DMS53 (cell line): Measurements from ENCODE around the gene ZFP36L1.

ENCODE experiments used
- DNase-seq: peaks from one replicate; lab custom pipeline; 2025; lab: John Stamatoyannopoulos, UW

ZFP36L1 gene

DNA sequence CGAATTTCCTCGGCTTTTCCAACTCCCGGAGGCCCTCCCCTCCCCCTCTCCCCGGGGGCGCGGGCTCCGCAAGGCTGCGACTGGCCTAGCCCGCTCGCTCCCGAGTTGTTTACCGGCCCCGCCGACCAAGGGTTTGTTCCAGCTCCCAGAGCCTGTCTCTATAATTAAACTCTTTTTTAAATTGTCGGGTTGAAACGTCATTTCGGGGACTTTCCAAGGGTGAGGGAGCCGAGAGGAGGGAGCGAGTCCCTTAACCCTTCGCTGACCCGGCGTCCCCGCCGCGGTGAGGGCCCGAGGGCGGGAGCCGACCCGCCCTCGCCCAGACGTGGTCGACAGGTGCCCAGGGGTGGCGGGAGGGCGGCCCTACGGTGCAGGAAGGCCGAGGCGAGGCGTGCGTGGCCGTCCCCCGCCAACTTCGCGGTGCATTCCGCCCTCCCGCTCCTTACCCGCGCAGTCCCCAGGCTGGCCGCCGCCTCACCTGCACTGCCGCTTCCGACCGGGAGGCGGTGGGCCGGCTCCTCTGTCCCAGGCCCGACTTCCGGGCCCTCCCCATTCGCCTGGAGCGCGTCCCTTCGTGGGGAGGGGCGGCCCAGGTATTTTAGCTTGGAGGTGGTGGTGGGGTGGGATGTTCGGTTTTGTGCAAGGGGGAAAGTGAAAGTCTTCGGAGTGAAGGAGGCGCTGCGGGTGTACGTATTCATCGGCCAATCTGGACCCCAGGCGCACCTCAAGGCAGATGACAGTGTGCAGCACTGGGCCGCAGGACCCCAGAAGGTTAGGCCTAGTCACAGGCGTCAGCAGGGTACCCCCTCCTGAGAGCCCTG is 2.9 kb upstream of the ZFP36L1 start:
- DNase-seq, result peak; percentile 87

GRCh38 chr14:68794851-68795596 is 2.2 kb upstream of the ZFP36L1 start:
- DNase-seq, result peak; percentile 66

DNA sequence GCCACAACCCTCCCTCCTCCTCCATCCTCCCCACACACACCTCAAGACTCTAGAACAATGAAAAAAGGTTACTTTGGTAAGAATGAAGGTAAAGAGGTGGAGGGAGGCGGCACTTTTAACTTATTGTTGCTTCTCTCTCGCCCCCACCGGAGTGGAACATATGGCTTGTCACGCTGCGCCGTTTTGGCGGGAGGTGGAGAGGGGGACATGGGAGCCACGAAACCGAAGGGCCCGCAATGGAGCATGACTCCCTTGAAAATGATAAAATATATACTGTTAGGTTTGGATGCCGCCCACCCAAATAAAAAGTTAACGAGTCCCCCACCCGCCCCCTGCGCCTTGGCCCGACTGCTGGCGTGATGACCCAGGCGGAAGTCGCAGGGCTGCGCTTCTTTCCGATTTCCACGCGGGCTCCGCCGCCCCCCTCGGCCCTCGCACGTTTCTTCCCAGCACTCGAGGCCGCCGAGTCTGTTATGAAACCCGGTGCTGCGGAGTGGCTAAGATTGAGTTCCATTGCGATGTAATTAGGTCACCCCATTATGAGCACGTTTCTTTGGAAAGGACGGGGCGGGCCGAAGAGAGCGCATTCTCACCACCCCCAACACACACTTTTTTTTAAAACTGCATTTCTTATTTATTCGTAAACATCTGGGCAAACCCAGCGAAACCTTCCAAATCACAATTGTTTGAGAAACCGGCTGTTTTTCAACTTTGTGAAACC is 1.4 kb upstream of the ZFP36L1 start:
- DNase-seq, result peak; percentile 80

DNA sequence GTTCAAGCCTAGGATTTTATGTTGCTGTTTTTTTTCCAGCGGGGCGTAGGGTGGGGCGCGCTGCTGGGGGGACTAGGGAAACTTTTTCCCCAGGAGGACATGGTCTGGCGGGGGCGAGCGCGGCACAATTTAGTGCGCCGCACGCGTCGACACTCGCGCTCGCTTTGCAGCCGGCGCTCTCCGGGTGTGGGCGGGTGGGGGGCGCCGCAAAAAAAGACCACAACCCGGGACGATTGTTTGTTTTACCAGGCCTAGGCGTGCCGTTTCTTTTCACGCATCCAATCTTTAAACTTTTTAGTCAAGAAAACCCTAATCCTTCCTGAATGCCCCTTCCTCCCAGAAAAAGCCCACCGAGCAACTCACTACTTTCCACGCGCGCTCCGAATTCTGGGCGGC is 865 bp upstream of the ZFP36L1 start:
- peak; percentile 61 for DNase-seq

DNA sequence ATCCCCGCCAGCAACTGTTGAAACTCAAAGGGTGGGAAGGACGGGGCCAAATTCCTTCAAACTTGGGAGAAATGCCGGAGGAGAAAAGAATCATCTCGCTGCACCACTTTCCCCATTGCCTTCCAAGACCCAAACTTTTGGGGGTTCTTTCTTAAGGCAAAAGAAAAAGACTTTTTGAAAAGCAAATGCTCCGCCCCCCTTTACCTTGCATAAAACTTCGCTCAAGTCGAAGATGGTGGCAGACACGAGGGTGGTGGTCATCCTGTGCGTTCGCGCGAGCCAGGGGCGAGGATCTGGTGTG is 239 bp downstream of the ZFP36L1 start:
- DNase-seq, result no peak

- DNase-seq, result peak; percentile 51
Observed at GRCh38 chr14:68791902-68792677, 777 bp downstream of the ZFP36L1 start.

DNA sequence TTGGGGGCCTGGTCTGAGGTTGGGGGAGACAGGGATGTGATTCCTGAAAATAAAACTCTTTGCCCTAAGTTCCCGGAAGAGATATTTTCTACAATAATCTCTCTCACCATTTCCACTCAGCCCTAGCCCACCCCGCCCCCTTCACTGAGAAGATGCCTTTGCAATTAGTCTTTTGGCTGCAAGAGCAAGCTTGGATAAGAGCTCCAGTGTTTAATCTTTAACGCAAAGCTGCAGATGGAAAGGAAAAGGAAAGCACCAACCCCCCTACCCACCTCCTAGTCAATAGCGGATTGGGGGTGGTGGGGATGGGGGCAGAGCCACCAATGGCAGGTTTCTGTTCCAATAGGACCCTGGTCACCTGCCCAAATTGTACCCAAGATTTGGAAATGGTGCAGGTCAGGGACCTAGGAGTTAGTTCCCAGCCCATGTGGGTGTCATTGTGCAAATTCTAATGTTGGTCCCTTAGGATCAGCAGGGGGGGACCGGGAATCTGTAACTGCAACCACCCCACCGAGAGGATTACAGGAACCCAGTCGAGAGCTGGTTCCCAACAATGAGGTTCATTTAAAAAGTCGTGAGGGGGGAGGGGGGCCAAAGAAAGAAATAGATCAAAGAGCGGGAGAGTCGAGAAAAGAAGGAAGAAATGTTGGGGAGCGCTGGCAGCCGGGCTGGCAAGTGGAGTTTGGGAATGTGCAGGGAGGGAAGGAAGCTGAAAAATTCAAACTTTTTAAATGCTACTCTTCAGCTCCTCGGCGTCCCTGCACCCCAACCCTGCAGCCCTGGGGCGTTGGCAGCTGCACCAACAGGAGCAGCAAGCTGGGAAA is 1.6 kb downstream of the ZFP36L1 start:
- peak; percentile 16 for DNase-seq

DNA sequence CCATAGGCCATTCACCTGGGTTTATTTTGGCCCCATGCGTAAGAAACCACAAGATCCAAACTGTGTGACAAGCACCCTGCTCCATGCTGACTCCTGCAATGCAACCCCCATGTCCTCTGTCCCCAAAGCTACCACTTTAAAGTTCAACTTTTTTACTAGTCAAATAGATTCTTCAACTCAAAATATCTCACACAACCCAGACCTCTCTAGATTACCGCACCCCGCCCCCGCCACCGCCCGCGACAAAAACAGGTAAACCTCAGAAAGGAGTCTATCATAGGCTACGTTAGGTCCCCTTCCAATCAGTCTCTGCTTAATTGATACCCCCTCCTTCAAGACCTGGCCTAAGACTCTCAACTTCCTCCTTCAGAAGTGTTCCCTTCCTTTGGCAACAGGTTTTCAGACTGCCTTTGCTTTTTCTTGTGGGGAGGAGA is 2.2 kb downstream of the ZFP36L1 start:
- no peak for DNase-seq

DNA sequence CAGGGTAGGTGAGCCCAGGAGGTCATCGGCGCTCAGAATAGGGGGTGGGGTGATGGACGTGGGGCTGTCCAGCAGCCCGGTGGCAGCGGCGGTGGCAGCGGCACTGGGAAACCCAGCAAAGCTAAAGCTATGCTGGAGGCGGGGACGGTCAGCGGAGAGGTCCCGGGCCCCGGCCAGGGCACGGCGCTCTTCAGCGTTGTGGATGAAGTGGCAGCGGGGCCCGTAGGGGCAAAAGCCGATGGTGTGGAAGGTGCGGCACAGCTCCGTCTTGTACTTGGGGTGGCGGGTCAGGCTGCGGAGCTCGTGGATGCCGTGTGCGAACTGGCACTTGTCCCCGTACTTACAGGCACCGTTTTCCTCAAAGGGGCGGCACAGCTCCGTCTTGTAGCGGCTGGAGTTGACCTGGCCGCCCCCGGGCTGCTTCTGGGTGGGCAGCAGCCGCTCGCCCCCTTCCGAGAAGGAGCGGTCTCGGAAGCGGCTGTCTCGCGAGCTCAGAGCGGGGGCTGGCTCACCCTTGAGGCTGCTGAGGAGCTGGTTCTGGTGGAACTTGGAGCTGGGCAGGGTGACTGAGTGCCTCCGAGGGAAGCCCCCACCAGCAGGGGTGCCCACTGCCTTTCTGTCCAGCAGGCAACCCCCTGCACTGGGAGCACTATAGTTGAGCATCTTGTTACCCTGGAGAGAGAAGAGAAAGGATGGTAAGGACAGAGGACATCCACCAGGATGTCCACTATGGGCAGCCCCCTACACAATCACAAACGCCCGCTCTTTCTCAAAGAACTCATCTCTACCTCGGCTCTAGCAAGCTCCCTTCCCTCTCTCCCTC is 2.8 kb downstream of the ZFP36L1 start:
- DNase-seq, result no peak

- peak; percentile 88 for DNase-seq
Observed at GRCh38 chr14:68788996-68789820, 3.7 kb downstream of the ZFP36L1 start.

GRCh38 chr14:68788275-68788995 is 4.4 kb downstream of the ZFP36L1 start:
- no peak for DNase-seq

- DNase-seq, result no peak
Observed at GRCh38 chr14:68787092-68787992, 5.5 kb downstream of the ZFP36L1 start.

GRCh38 chr14:68786491-68787091 is 6.3 kb downstream of the ZFP36L1 start:
- no peak for DNase-seq

DNA sequence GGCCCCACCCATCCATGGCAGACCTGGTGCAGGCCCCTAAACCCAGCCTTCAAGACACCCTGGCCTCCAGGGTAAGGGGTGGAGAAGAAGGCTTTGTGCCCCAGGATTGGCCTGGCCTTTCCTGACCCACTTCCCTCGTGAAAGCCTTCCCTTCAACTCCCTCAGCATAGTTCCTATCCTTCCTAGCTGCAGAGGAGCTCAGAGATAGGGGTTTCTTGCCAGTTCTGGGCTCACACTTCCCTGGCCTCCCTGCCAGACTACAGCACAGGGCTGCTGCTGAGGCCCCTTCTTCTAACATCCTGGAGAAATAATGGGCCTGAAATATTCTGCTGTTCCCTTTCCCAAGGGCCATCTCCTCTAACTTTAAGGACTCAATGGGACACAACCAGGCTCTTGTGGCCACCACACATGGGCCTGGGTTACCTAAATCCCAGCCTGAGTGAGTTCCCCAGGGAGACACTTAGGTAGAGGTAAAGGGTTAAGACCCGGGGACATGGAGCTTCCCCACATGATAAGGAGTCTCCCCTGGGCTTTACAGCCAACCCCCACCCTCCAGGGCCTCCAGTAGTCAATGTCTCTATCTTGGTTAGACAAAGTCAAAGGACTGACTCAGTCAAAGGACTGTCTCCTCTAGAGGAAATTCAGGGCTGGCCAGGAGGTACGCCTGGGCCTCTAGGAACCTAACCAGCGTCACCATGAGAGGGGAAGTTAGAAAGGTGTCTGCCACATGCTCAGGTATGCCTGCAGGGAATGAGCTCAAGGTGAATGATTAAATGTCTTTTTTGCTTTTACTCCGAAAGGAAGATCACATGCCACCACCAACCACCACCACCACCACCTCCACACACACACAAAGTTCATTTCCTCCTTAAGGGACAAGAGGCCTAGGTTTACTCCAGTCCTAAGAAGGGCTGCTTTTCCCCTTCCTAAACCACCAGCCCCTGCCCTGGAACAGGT is 7.1 kb downstream of the ZFP36L1 start:
- DNase-seq, result peak; percentile 13

GRCh38 chr14:68784978-68785533 is 7.8 kb downstream of the ZFP36L1 start:
- DNase-seq, result peak; percentile 52
